ENCODE data around the gene CERS6.
"Not testable (repeated sequence)": the region's sequence is repeated elsewhere in the genome, so short reads cannot be mapped to it uniquely, and the experiment has no call there.

The CERS6 gene

GRCh38 chr2:168662651-168663208, 206.7 kb downstream of the CERS6 start:
- no peak for DNase-seq (ENCODE audit: low read depth)
- no peak overlapping the region for H3K4me3 ChIP-seq (ENCODE audit: low read depth, low read length)
- TF ChIP-seq, protein P1, sequence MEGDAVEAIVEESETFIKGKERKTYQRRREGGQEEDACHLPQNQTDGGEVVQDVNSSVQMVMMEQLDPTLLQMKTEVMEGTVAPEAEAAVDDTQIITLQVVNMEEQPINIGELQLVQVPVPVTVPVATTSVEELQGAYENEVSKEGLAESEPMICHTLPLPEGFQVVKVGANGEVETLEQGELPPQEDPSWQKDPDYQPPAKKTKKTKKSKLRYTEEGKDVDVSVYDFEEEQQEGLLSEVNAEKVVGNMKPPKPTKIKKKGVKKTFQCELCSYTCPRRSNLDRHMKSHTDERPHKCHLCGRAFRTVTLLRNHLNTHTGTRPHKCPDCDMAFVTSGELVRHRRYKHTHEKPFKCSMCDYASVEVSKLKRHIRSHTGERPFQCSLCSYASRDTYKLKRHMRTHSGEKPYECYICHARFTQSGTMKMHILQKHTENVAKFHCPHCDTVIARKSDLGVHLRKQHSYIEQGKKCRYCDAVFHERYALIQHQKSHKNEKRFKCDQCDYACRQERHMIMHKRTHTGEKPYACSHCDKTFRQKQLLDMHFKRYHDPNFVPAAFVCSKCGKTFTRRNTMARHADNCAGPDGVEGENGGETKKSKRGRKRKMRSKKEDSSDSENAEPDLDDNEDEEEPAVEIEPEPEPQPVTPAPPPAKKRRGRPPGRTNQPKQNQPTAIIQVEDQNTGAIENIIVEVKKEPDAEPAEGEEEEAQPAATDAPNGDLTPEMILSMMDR (IDR thresholded peaks at IDR 0.05; ENCODE audit: control insufficient read depth, extremely low read depth, insufficient read depth): no peak

DNA sequence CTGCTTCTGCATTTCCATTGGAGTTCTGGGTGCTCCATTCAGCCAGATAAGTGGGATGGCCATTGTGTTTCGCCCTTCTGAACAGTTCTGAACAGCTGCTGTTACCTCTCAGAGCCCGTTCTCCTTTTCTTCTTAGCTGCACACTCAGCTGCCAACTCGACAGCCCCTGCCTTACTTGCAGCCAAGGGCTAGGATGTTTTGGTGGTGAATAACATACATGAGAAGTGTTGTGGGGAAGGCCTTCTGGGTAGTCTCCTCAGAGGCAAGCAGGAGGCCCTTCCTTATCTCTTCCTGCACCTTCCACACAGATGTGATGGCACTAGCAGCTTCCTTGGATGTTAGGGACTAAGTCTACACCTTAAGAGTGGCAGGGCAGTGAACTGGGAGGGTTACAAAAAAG, 207.9 kb downstream of the CERS6 start:
- TF ChIP-seq, protein P1 (IDR thresholded peaks at IDR 0.05; ENCODE audit: control insufficient read depth, extremely low read depth, insufficient read depth): no peak
- DNase-seq (ENCODE audit: low read depth): no peak
- no peak overlapping the region for H3K4me3 ChIP-seq (ENCODE audit: low read depth, low read length)

DNA sequence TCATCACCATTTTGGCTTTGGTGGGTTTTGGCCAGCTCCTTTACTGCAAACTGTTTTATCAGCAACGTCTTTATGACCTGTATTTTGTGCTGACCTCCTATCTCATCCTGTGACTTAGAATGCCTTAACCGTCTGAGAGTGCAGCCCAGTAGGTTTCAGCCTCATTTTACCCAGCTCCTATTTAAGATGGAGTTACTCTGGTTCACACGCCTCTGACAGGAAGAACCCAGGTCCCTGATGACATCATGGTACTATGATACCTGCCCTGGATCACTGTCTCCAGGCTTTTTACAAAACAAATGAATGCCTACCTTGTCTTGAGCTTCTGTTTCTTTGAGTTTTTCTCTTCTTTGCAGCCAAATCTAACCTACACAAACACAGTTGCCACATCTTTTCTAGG, 208.6 kb downstream of the CERS6 start:
- DNase-seq (ENCODE audit: low read depth); H3K4me3 ChIP-seq (ENCODE audit: low read depth, low read length): not testable (repeated sequence)

- H3K4me3 ChIP-seq (ENCODE audit: low read depth, low read length): no peak overlapping the region
- TF ChIP-seq, protein P1 (IDR thresholded peaks at IDR 0.05; ENCODE audit: control insufficient read depth, extremely low read depth, insufficient read depth): no peak
- no peak for DNase-seq (ENCODE audit: low read depth)
Measured at GRCh38 chr2:168666339-168666738, 210.3 kb downstream of the CERS6 start.

DNA sequence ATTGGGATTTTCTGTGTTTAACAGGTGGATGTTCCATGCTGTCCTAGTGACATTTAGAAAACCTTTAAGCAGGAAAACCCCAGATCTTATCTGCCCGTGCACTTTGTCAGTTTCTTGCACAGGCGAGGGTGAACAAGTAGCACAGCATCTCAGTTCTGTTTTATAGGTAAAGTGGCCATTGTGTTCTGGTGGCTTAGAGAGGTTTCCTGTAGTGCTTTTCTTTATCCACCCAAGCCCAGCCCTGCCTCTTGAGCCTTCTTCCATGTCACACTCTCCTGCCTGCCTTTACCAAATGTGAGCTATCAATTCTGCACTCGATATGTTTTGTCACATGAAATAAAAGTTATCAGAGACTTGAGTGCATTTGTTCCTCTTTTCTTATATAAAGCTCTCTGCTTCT, 211.1 kb downstream of the CERS6 start:
- TF ChIP-seq, protein P1 (IDR thresholded peaks at IDR 0.05; ENCODE audit: control insufficient read depth, extremely low read depth, insufficient read depth): no peak
- DNase-seq (ENCODE audit: low read depth): no peak
- H3K4me3 ChIP-seq (ENCODE audit: low read depth, low read length): no peak overlapping the region

GRCh38 chr2:168669151-168669550, 213.1 kb downstream of the CERS6 start:
- no peak overlapping the region for H3K4me3 ChIP-seq (ENCODE audit: low read depth, low read length)
- no peak for DNase-seq (ENCODE audit: low read depth)
- TF ChIP-seq, protein P1 (IDR thresholded peaks at IDR 0.05; ENCODE audit: control insufficient read depth, extremely low read depth, insufficient read depth): no peak

- no peak overlapping the region for H3K4me3 ChIP-seq (ENCODE audit: low read depth, low read length)
- TF ChIP-seq, protein P1 (IDR thresholded peaks at IDR 0.05; ENCODE audit: control insufficient read depth, extremely low read depth, insufficient read depth): no peak
- DNase-seq (ENCODE audit: low read depth): no peak
Measured at GRCh38 chr2:168670478-168670877, 214.4 kb downstream of the CERS6 start.
